Caco-2 (cell line): ENCODE data around the gene ZRANB3. TPM values are rescaled to one million over a fixed set of nuclear protein-coding genes. Genes with fewer than 3 reads are reported as not detected.
"Not testable (repeated sequence)": the region's sequence is repeated elsewhere in the genome, so short reads cannot be mapped to it uniquely, and the experiment has no call there.

Experiments
- BruUV-seq: library from RNA; stranded (reverse); fragments of 400-500 nt; replicated peaks from 2 replicates; lab custom pipeline; 2021; lab: Mats Ljungman, UMichigan
- CTCF ChIA-PET: fragments of 300-600 bp; sonication (Branson Sonifier 250); formaldehyde crosslinking; loops from one replicate; lab custom pipeline; 2022; ENCODE audit warnings: antibody characterized with exemption; lab: Charles Lee
- POLR2A ChIA-PET: fragments of 300-600 bp; sonication (Branson Sonifier 250); formaldehyde crosslinking; loops from one replicate; lab custom pipeline; 2022; ENCODE audit warnings: antibody characterized with exemption; lab: Charles Lee
- DNase-seq, 2 experiments: peaks; one replicate each; pipeline versions ENCODE4 v3.0.0 to v3.0.0-alpha.2; 2020 to 2022
- H3K27me3 ChIP-seq: replicated peaks from 2 replicates; pipeline ENCODE4 v1.6.0; 2011; ENCODE audit warnings: low read length; ENCODE audit not compliant: control insufficient read depth, insufficient read depth
- H3K36me3 ChIP-seq: 2 replicates; pipeline ENCODE4 v1.5.1; 2011; ENCODE audit warnings: low read length; ENCODE audit not compliant: control insufficient read depth, insufficient read depth
- H3K4me1 ChIP-seq: fragments of 250-450 bp; sonication (Bioruptor Pico); 2 replicates; pipeline ENCODE4 v1.5.1; 2020; ENCODE audit warnings: mild to moderate bottlenecking
- H3K4me3 ChIP-seq: 2 replicates; pipeline ENCODE4 v1.5.1; 2011; ENCODE audit warnings: low read depth, mild to moderate bottlenecking, control low read depth, low read length
- H3K9me3 ChIP-seq: fragments of 250-450 bp; sonication (Bioruptor Pico); 2 replicates; pipeline ENCODE4 v1.5.1; 2020; ENCODE audit warnings: mild to moderate bottlenecking, moderate library complexity
- H3K27ac Mint-ChIP-seq: one replicate; pipeline ENCODE4 v1.8.0; 2022; ENCODE audit warnings: mixed read lengths; ENCODE audit not compliant: unreplicated experiment
- H3K27me3 Mint-ChIP-seq: one replicate; pipeline ENCODE4 v1.8.0; 2022; ENCODE audit warnings: mixed read lengths; ENCODE audit not compliant: insufficient read depth, unreplicated experiment
- H3K36me3 Mint-ChIP-seq: one replicate; pipeline ENCODE4 v1.8.0; 2022; ENCODE audit warnings: mild to moderate bottlenecking, mixed read lengths; ENCODE audit not compliant: insufficient read depth, unreplicated experiment
- H3K4me1 Mint-ChIP-seq: one replicate; pipeline ENCODE4 v1.8.0; 2022; ENCODE audit warnings: low read depth, mixed read lengths; ENCODE audit not compliant: unreplicated experiment
- H3K4me3 Mint-ChIP-seq: one replicate; pipeline ENCODE4 v1.8.0; 2022; ENCODE audit warnings: mild to moderate bottlenecking, moderate library complexity, mixed read lengths; ENCODE audit not compliant: unreplicated experiment
- H3K9me3 Mint-ChIP-seq: one replicate; pipeline ENCODE4 v1.8.0; 2022; ENCODE audit warnings: mixed read lengths; ENCODE audit not compliant: unreplicated experiment
- intact Hi-C: fragments of 100-400 bp; cut with micrococcal nuclease; formaldehyde crosslinking; loops from one replicate; pipeline ENCODE4 v1.10.0; 2022; ENCODE audit not compliant: unreplicated experiment
- total RNA-seq: library from RNA; stranded (reverse); gene quantifications from 2 replicates; pipeline ENCODE4 v1.2.3, GENCODE V29; 2022
- TF ChIP-seq, protein P1 (sequence below), 2 experiments: fragments of 200-600 bp in 1 of 2; IDR thresholded peaks; 1 replicate in 1 of 2; 2 replicates in 1 of 2; pipeline versions ENCODE4 v1.5.1 to v1.8.0; 2011 to 2022; ENCODE audit warnings: antibody characterized with exemption in 1 of 2, control low read depth in 1 of 2, inconsistent platforms in 1 of 2, low read depth in 1 of 2, low read length in 1 of 2, mild to moderate bottlenecking in 1 of 2, moderate library complexity in 1 of 2; ENCODE audit not compliant: insufficient read depth in 1 of 2, severe bottlenecking in 1 of 2, unreplicated experiment in 1 of 2

Gene ZRANB3
- total RNA-seq, 1 experiment from 2014 or later = 17.0 TPM

DNA sequence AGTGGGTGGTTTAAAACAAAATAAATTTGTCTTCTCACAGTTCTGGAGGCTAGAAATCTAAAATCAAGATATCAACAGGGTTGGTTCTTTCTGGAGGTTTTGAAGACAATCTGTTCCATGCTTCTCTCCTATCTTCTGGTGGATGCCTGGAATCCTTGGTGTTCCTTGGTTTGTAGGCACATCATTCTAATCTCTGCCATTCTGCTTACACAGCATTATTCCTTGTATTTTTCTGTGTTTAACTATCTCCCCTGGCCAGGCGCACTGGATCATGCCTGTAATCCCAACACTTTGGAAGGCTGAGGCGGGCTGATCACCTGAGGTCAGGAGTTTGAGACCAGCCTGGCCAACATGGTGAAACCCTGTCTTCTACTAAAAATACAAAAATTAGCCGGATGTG, 108.1 kb downstream of the ZRANB3 start:
- H3K36me3 ChIP-seq = no peaks in the 10 kb centered on the region
- TF ChIP-seq, protein P1, sequence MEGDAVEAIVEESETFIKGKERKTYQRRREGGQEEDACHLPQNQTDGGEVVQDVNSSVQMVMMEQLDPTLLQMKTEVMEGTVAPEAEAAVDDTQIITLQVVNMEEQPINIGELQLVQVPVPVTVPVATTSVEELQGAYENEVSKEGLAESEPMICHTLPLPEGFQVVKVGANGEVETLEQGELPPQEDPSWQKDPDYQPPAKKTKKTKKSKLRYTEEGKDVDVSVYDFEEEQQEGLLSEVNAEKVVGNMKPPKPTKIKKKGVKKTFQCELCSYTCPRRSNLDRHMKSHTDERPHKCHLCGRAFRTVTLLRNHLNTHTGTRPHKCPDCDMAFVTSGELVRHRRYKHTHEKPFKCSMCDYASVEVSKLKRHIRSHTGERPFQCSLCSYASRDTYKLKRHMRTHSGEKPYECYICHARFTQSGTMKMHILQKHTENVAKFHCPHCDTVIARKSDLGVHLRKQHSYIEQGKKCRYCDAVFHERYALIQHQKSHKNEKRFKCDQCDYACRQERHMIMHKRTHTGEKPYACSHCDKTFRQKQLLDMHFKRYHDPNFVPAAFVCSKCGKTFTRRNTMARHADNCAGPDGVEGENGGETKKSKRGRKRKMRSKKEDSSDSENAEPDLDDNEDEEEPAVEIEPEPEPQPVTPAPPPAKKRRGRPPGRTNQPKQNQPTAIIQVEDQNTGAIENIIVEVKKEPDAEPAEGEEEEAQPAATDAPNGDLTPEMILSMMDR (IDR thresholded peaks at IDR 0.05; ENCODE audit: insufficient read depth in 1 of 2, low read depth in 1 of 2, low read length in 1 of 2, severe bottlenecking in 1 of 2, unreplicated experiment in 1 of 2) = no peak
- peaks cover 4% of the 10 kb centered on the region; the same call in 1 of the 2 replicates for H3K9me3 ChIP-seq
- ChIA-PET POLR2A (no interaction called here), CTCF (no interaction called here)
- BruUV-seq = no TSS peak
- H3K27me3 Mint-ChIP-seq = no peaks in the 10 kb centered on the region
- H3K36me3 Mint-ChIP-seq = no peaks in the 10 kb centered on the region
- H3K4me3 ChIP-seq = no peak overlapping the region
- no peak overlapping the region for H3K27ac Mint-ChIP-seq
- no peaks in the 10 kb centered on the region for H3K9me3 Mint-ChIP-seq
- no peaks in the 10 kb centered on the region for H3K4me1 ChIP-seq
- no peak for DNase-seq
- H3K27me3 ChIP-seq = no peaks in the 10 kb centered on the region
- no peaks in the 10 kb centered on the region for H3K4me1 Mint-ChIP-seq
- no peak overlapping the region for H3K4me3 Mint-ChIP-seq
- intact Hi-C loops = no loop called here

DNA sequence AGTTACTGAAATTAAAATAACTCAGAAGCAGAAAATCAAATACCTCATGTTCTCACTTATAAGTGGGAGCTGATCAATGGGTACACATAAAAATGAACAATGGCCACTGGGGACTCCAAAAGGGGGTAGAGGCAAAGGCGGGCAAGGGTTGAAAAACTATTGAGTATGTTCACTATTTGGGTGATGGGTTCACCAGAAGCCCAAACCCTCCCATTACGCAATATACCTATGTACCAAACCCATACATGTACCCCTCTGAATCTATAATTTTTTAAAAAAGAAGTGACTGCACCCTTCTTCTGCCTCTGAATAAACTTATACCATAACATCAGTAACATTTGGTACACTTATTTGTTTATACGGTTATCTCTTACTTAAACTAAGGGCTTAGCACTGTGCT, 119.4 kb downstream of the ZRANB3 start:
- no peaks in the 10 kb centered on the region for H3K27me3 Mint-ChIP-seq
- POLR2A ChIA-PET = no interaction called here

DNA sequence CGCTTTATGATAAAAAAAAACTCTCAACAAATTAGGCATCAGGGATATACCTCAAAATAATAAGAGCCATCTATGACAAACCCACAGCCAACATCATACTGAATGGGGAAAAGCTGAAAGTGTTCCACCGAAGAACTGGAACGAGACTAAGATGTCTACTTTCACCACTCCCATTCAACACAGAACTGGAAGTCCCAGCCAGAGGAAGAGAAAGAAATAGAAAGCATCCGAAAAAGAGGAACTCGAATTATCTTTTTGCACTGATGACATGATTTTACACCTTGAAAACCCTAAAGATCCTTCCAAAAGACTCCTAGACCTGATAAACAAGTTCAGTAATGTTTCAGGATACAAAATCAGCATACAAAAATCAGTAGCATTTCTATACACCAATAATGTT, 121.6 kb downstream of the ZRANB3 start:
- DNase-seq = no peak
- Histone ChIP-seq H3K4me3 (no peak overlapping the region), H3K27me3 (no peaks in the 10 kb centered on the region), H3K4me1 (no peaks in the 10 kb centered on the region), H3K9me3 (peaks cover 3% of the 10 kb centered on the region; the same call in 1 of the 2 replicates), H3K36me3 (no peaks in the 10 kb centered on the region; the same call in 1 of the 2 replicates)
- Mint-ChIP-seq H3K27ac (no peak overlapping the region), H3K36me3 (no peaks in the 10 kb centered on the region), H3K4me3 (no peak overlapping the region), H3K4me1 (peaks cover 7% of the 10 kb centered on the region), H3K27me3 (no peaks in the 10 kb centered on the region), H3K9me3 (peaks cover 15% of the 10 kb centered on the region)
- CTCF ChIA-PET = no interaction called here
- intact Hi-C loops = no loop called here
- POLR2A ChIA-PET = no interaction called here
- TF ChIP-seq, protein P1 (IDR thresholded peaks at IDR 0.05; ENCODE audit: insufficient read depth in 1 of 2, low read depth in 1 of 2, low read length in 1 of 2, severe bottlenecking in 1 of 2, unreplicated experiment in 1 of 2) = no peak
- no TSS peak for BruUV-seq

More for the DNA sequence above, 119.4 kb downstream of the ZRANB3 start:
- no peaks in the 10 kb centered on the region; the same call in 1 of the 2 replicates for H3K36me3 ChIP-seq
- intact Hi-C loops = no loop called here
- no peaks in the 10 kb centered on the region for H3K9me3 Mint-ChIP-seq
- no peak overlapping the region for H3K4me3 ChIP-seq
- no peaks in the 10 kb centered on the region for H3K4me1 ChIP-seq
- H3K4me1 Mint-ChIP-seq = no peaks in the 10 kb centered on the region
- H3K27ac Mint-ChIP-seq = no peak overlapping the region
- no peak overlapping the region for H3K4me3 Mint-ChIP-seq
- CTCF ChIA-PET = no interaction called here
- H3K27me3 ChIP-seq = no peaks in the 10 kb centered on the region
- H3K36me3 Mint-ChIP-seq = no peaks in the 10 kb centered on the region
- TF ChIP-seq, protein P1 (IDR thresholded peaks at IDR 0.05; ENCODE audit: insufficient read depth in 1 of 2, low read depth in 1 of 2, low read length in 1 of 2, severe bottlenecking in 1 of 2, unreplicated experiment in 1 of 2) = no peak
- no peak for DNase-seq
- H3K9me3 ChIP-seq = peaks cover 3% of the 10 kb centered on the region; the same call in 1 of the 2 replicates
- BruUV-seq = no TSS peak

DNA sequence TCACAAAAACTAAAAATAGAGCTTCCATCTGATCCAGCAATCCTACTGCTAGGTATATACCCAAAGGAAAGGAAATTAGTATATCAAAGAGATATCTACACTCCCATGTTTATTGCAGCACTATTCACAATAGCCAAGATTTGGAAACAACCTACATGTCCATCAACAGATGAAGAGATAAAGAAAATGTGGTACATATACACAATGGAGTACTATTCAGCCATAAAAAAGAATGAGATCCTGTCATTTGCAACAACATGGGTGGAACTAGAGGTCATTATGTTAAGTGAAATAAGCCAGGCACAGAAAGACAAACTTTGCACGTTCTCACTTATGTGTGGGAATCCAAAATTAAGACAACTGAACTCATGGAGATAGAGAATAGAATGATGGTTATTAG, 134.8 kb downstream of the ZRANB3 start:
- intact Hi-C loops, H3K4me1 Mint-ChIP-seq, H3K36me3 Mint-ChIP-seq, H3K4me3 Mint-ChIP-seq, H3K27me3 ChIP-seq, DNase-seq, BruUV-seq, H3K4me3 ChIP-seq, POLR2A ChIA-PET, H3K27me3 Mint-ChIP-seq, H3K9me3 Mint-ChIP-seq, H3K9me3 ChIP-seq, H3K36me3 ChIP-seq, H3K27ac Mint-ChIP-seq, H3K4me1 ChIP-seq: not testable (repeated sequence)
- CTCF ChIA-PET = interaction anchor here (0.7 kb wide), 1 partner anchor 345 kb away, joined by 4 read pairs; no protein-coding TSS in a partner anchor
